ENCODE data around the gene AUH. TPM values are rescaled to one million over a fixed set of nuclear protein-coding genes. Genes with fewer than 3 reads are reported as not detected.

AUH gene
- total and polyA plus RNA-seq, 10 of the 15 experiments (the other 5 are each of a cell fraction or from before 2014, with no cell fraction given) = 1.7 to 7.3 (median 4.6) TPM

DNA sequence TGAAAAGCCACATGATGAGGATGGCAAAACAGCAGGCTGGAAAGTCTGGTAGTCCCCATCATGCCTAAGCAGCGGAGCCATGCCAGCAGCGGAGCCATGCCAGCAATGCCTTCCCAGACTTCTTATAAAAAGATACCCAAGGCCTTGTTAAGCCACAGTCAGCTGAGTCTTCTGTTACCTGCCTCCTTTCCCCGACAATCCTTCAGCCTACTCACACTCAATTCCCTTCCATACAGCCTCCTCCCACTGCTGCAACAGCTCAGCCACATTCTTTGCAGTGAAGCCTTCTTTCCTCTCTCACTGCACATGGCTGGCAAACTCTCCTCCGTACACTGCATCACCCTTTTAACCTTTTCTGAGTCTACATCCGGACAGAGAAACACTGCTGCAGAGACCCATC is 114.9 kb downstream of the AUH start:
- H4K20me1 ChIP-seq (ENCODE audit: control insufficient read depth, insufficient read depth) = no peaks in the 10 kb centered on the region
- ChIA-PET POLR2A (no interaction called here), SMC1A (ENCODE audit: uncharacterized antibody, unreplicated experiment) (no interaction called here), CTCF (no interaction called here), RAD21 (ENCODE audit: unreplicated experiment) (no interaction called here)
- no peaks in the 10 kb centered on the region for H3K4me1 ChIP-seq (ENCODE audit: control insufficient read depth, insufficient read depth, low read length)
- no peak for DNase-seq (ENCODE audit: low read depth, low spot score)
- BruUV-seq (replicated peaks) = no TSS peak
- H3K36me3 ChIP-seq (ENCODE audit: control insufficient read depth in 2 of 2, insufficient read depth in 2 of 2, low read length in 1 of 2) = no peaks in the 10 kb centered on the region
- no peak overlapping the region for H3K27ac ChIP-seq (ENCODE audit: control insufficient read depth, insufficient read depth)
- intact Hi-C loops (cut with micrococcal nuclease; ENCODE audit: unreplicated experiment) (no loop called here), in situ Hi-C loops (cut with MboI) (no loop called here)
- H3K79me2 ChIP-seq (ENCODE audit: control insufficient read depth, insufficient read depth, low read length) = no peaks in the 10 kb centered on the region
- H3K9ac ChIP-seq (ENCODE audit: control insufficient read depth, insufficient read depth, low read length) = no peak overlapping the region
- WGBS (ENCODE audit: insufficient coverage, insufficient replicate concordance, low lambda C conversion rate, missing lambda C conversion rate) = 99% methylated on average over 5 of the region's 5 CpGs
- H3K4me3 ChIP-seq = no peak overlapping the region
- H3K27me3 ChIP-seq (replicated peaks in 1 of 2; ENCODE audit: control insufficient read depth in 2 of 2, insufficient read depth in 2 of 2, low read length in 1 of 2) = no peaks in the 10 kb centered on the region
- no peaks in the 10 kb centered on the region for H3K9me3 ChIP-seq (replicated peaks; ENCODE audit: control insufficient read depth, insufficient read depth, low read length)
- no peak for FAIRE-seq
- TF ChIP-seq IKZF1 (conservative IDR thresholded peaks at IDR 0.05) (no peak), KAT2A (conservative IDR thresholded peaks at IDR 0.05; ENCODE audit: control insufficient read depth, low read depth, low read length) (no peak), TARDBP (IDR thresholded peaks at IDR 0.05; ENCODE audit: borderline replicate concordance) (no peak), NBN (IDR thresholded peaks at IDR 0.05) (no peak), CREB1 (IDR thresholded peaks at IDR 0.05; ENCODE audit: low read depth) (no peak)
- TF ChIP-seq, protein P1, sequence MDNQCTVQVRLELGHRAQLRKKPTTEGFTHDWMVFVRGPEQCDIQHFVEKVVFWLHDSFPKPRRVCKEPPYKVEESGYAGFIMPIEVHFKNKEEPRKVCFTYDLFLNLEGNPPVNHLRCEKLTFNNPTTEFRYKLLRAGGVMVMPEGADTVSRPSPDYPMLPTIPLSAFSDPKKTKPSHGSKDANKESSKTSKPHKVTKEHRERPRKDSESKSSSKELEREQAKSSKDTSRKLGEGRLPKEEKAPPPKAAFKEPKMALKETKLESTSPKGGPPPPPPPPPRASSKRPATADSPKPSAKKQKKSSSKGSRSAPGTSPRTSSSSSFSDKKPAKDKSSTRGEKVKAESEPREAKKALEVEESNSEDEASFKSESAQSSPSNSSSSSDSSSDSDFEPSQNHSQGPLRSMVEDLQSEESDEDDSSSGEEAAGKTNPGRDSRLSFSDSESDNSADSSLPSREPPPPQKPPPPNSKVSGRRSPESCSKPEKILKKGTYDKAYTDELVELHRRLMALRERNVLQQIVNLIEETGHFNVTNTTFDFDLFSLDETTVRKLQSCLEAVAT (IDR thresholded peaks at IDR 0.05) = no peak
- no peak for ATAC-seq
- no peak overlapping the region for H2AFZ ChIP-seq (ENCODE audit: control insufficient read depth, low read depth, low read length)
- H3K4me2 ChIP-seq (ENCODE audit: control insufficient read depth, insufficient read depth) = no peak overlapping the region
